Suppressor macrophage treated with lipopolysaccharide for 1 hour (primary cell): ENCODE measurements around the gene SLC5A1.
A peak's percentile ranks its signal among the peaks of the same experiment; 100 is the strongest.
"Not testable (repeated sequence)": the region's sequence is repeated elsewhere in the genome, so short reads cannot be mapped to it uniquely, and the experiment has no call there.

Source experiments
- DNase-seq, 3 donors: peaks; one replicate each; pipeline ENCODE4 v3.0.0-alpha.2; 2020 to 2022

The SLC5A1 gene

DNA sequence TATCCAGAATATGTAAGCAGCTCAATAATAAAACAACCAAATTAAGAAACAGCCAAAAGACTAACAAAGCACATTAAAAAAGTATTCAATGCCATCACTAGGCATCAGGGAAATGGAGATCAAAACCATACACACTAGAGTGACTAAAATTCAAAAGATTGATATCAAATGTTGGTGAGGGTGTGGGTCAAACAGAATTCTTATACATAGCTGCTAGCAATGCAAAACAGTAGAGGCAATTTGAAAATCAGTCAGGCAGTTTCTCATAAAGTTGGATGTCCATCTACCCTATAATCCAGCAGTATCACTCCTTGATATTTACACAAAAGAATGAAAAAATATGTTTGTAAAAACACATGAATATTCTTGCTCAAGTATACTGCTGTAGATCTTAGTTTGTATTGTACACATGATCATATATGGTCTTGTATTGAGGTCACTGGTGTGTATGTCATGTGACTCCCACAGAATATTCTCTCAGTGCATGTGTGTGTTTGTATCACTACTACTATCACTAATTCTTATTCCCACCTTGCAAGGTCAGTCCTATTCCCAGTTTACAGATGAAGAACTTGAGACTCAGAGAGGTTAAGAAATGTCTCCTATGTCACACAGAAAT is 54.9 kb downstream of the SLC5A1 start:
- no peak for DNase-seq

GRCh38 chr22:32100711-32101110 is 57.6 kb downstream of the SLC5A1 start:
- DNase-seq, result no peak

GRCh38 chr22:32103658-32104315 is 60.7 kb downstream of the SLC5A1 start:
- peak; percentile 32 to 68 (median 54) for DNase-seq

DNA sequence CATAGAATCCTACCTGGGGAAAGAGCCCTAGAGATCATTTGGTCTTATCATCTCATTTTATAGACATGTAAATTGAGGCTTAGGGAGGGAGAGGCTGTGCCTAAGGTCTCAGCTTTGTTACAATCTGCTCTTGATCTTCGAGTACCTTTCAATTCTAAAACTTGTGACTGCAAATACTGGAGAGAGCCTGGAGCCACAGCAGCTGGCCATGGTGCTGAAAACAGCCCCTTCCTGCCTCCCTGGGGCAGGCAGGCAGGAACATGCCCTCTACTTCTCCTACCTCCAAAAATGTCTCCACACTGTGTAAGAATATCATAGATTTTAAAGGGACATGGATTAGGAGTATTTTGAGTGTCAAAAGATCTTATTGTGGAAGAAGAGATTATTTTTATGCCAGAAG is 63.9 kb downstream of the SLC5A1 start:
- DNase-seq, result peak in 2 of 3 donors; percentile 23 to 46

GRCh38 chr22:32112380-32112779 is 69.3 kb downstream of the SLC5A1 start:
- DNase-seq, result no peak

DNA sequence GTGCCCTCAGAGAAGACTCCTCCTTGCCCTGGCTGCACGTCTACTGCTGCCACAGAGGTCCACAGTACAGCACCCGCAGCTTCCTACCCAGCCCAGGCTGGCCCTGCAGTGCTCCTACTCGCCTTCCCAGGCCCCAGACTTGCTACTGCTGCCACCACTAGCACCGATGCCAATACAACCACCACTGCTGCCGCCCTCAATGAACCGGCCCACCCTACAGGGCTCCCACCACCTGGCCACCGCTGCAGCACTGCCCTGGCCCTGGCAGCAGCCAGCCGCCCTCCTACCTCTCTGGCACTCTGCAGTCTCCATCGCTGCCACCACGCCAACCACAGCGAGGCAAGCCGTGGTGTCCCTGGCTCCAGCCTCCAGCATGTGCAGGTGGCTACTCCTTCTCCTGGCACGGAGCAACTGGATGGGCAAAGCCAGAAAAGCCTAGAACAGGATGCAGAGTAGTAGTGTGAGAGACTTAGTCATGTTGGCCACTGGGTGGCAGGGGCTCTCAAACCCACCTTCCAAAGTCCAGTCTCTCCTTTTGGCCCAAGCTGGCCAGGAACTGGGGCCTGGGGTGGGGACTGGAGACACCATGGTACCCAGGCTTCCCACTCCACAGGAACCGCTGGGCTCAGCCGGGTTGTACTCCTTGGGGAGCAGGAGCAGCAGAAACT is 76.6 kb downstream of the SLC5A1 start:
- DNase-seq, result no peak

DNA sequence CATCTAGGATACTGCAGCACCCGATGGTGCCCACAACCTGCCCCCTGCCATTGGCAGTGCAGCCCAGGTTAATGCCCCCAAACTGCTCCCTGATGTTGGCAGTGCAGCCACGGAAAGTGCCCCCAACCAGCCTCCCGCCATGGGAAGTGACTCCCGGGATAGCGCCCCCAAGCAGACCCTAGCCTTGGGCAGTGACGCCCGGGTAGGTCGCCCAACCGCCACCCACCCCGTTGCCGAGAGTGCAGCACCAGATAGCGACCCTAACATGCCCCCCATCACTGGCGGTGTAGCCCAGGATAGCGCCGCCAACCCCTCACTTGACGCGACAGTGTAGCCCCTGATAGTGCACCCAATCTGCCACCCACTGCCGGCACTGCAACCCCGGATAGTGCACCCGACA is 77.5 kb downstream of the SLC5A1 start:
- DNase-seq, result no peak

DNA sequence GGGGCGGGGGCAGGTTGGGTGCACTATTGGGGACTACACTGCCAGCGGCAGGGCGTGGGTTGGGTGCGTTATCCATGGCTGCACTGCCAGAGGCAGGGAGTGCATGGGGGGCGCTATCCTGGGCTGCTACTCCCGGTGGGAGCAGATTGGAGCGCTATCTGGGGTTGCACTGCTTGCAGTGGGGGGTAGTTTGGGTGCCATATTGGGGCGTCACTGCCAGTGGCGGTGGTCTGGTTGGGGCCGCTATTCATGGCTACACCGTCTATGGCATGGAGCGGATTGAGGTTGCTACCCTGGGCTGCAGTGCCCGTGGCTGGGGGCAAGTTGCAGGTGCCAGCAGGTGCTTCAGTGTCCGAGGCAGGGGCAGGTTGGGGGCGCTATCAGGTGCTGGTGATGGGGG is 79.8 kb downstream of the SLC5A1 start:
- no peak for DNase-seq

DNA sequence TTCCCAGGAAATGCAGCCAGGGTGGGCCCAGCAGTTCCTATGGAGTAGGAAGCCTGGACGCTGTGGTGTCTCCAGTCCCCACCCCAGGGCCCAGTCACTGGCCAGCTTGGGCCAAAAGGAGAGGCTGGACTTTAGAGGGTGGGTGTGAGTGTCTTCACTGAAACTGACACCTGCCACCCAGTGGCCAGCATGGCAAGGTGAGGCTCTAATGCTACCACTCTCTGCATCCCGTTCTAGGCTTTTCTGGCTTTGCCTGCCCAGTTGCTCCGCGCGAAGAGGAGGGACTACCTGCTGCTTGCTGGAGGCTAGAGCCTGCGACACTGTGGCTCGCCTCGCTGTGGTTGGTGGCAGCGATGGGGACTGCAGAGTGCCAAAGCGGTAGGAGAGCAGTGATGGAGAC is 80.6 kb downstream of the SLC5A1 start:
- DNase-seq, result no peak

DNA sequence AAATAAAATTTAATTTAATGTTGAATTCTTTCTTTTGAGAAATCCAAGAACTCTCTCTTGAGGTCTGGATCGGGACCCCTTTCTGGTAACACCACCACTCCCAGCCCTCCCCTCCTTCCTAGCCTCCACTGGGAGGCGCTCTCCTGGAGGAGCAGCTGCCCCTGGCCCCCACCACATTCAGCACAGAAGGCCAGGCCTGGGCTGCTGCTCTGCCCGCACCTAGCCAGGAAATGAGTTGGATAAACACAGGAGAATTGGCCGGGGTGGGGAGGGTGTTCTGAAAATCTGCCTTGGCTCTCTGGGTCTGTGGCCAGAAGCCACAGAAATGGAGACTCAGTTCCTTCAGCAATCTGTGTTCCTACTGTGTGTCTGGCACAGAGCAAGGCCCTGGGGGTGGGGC is 84.8 kb downstream of the SLC5A1 start:
- DNase-seq, result no peak

- no peak for DNase-seq
These were observed 87.4 kb downstream of the SLC5A1 start for GRCh38 chr22:32130464-32130863.

DNA sequence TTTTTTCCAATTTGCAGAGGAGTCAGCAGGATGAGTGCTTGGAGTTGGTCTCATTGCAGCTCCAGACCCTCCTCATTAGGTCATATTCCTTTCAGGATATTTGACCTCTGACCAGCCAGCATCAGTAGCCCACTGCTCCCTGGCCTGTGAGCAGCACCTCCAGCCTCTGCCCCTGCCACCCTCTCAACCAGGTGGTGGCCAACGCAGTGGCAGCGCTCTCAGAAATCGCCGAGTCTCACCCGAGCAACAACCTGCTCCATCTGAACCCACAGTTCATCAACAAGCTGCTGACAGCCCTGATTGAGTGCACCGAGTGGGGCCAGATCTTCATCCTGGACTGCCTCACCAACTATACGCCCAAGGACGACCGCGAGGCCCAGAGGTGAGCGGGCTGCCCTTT is 89.1 kb downstream of the SLC5A1 start:
- DNase-seq, result no peak

DNA sequence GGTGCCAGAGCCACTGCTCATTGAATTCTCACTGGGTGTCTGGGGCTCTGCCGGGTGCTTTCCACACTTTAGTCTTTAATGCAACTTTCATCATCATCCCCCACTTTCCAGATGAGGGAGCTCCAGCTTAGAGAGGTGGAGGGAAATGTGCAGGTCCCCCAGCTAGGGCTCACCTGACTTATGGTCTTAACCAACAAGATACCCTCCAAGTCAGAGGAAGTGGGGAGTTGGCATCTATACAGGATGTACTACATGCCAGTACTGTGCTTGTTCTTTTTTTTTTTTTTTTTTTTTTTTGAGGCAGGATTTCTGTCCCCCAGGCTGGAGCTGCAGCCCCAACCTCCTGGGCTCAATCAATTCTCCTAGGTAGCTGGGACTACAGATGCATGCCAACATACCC is 89.7 kb downstream of the SLC5A1 start:
- peak in 2 of 3 donors; percentile 21 to 28 for DNase-seq

DNA sequence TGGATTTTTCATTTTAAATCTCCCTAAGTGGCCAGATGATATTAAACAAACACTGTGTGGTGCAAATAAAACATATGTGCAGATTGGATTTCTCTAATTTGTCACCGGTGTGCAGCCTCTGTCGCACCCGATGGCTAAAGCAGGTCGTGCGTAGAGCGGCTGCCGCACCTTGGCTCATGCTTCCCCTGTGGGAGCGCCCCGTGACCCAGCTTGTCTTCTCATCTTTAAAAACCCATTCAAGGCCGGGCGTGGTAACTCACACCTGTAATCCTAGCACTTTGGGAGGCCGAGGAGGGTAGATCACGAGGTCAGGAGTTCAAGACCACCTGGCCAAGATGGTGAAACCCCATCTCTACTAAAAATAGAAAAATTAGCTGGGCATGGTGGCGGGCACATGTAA is 91.7 kb downstream of the SLC5A1 start:
- DNase-seq, result not testable (repeated sequence)

- DNase-seq, result peak; percentile 71 to 76 (median 71)
These were observed 92.9 kb downstream of the SLC5A1 start for GRCh38 chr22:32135958-32136357.

GRCh38 chr22:32136881-32137280 is 93.8 kb downstream of the SLC5A1 start:
- not testable (repeated sequence) for DNase-seq

GRCh38 chr22:32137731-32138324 is 94.8 kb downstream of the SLC5A1 start:
- DNase-seq, result peak; percentile 75 to 94 (median 81)

DNA sequence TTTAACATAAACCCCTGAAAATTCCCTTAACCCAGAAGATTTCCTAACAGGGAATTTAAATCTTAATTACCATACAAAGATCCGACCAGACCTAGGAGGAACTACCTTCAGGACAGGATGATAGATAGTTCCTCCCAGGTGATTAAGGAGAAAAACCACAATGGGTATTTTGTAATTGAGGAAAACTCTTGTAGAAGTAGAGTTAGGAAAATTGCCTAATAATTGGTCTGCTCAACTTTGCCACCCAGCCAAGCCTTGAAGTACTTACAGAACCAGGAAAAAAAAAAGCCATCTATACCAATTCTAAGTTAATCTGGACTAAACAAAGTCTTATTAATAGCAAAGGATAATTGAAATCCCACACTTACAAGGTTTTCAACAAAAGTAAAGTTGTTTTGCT is 95.5 kb downstream of the SLC5A1 start:
- DNase-seq, result peak in 1 of 3 donors; percentile 38

DNA sequence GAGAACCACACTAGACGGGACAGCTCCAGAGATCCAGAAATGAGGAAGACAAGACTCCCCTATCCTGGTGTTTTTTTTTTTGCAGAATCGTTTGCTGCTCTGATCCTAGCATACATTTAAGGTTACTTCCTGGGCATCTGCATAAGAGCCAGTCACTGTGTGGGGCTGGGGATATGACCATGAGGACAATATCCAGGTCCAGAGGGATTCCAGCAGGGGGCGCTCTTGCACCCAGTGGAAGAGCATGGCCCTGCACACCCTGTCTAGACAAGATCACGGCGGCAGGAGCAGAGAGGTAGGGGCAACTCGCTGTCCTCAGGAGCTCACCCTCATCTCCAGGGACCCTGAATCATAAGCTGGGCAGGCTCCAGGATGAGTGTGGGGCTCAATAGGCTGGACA is 97.6 kb downstream of the SLC5A1 start:
- not testable (repeated sequence) for DNase-seq

- no peak for DNase-seq
These were observed 99.5 kb downstream of the SLC5A1 start for GRCh38 chr22:32142600-32142999.

DNA sequence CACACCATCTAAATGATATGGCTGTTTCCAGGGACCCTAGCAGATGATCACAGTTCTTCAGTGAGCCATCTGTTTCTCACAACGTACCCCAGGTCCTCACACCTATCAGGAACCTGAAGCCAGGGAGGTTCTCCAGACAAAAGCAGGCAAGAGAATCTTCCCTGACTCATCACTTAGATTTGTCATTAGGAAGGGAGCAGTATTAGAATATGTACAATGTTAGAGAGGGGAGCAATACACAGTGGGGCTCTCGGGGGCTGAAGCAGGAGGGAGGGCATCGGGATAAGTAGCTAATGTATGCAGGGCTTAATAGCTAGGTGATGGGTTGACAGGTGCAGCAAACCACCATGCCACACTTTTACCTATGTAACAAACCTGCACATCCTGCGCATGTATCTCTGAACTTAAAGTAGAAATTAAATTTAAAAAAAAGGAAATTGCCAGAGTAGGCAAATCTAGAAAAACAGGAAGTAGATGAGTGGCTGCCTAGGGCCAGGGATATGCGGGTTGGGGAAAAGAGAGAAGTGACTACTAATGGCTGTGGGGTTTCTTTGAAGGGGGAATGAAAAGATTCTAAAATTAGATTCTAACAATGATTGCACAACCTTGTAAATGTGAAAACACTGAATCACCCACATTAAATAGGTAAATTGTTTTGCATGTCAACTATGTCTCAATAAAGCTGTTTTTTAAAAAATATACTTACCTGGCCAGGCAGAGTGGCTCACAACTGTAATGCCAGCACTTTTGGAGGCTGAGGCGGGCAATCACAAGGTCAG is 101.6 kb downstream of the SLC5A1 start:
- DNase-seq, result peak; percentile 85 to 94 (median 92)

DNA sequence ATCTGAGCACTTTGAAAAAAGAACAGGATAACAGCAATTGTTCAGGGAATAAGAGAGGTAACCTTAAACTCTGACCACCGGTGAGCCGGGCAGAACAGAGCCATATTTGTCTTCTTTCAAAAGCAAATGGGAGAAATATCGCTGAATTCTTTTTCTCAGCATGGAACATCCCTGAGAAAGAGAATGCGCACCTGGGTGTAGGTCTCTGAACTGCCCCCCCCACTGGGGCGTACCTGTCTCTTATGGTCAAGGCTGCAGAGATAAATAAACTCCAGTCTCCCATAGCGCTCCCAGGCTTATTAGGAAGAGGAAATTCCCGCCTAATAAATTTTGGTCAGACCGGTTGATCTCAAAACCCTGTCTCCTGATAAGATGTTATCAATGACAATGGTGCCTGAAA is 104.1 kb downstream of the SLC5A1 start:
- DNase-seq, result not testable (repeated sequence)

GRCh38 chr22:32148372-32148771 is 105.3 kb downstream of the SLC5A1 start:
- not testable (repeated sequence) for DNase-seq
